ENCODE data around the gene STUM. TPM values are rescaled to one million over a fixed set of nuclear protein-coding genes. Genes with fewer than 3 reads are reported as not detected.
A peak's percentile ranks its signal among the peaks of the same experiment; 100 is the strongest.

Gene STUM
- total RNA-seq, 2 donors from 2014 or later = 1.3 to 1.6 TPM

GRCh38 chr1:226632922-226633351 lies 84.4 kb downstream of the STUM start:
- H3K4me3 ChIP-seq = no peak overlapping the region
- no peaks in the 10 kb centered on the region for H3K9me3 ChIP-seq
- 72 to 94% methylated on average over 8 to 10 of the region's 10 CpGs for WGBS, 2 donors
- no peak overlapping the region for H3K27ac ChIP-seq
- DNase-seq (no peak), ATAC-seq (no peak)
- H3K4me1 ChIP-seq = peaks cover 7% of the 10 kb centered on the region
- H3K27me3 ChIP-seq = no peaks in the 10 kb centered on the region
- TF ChIP-seq, protein P1, sequence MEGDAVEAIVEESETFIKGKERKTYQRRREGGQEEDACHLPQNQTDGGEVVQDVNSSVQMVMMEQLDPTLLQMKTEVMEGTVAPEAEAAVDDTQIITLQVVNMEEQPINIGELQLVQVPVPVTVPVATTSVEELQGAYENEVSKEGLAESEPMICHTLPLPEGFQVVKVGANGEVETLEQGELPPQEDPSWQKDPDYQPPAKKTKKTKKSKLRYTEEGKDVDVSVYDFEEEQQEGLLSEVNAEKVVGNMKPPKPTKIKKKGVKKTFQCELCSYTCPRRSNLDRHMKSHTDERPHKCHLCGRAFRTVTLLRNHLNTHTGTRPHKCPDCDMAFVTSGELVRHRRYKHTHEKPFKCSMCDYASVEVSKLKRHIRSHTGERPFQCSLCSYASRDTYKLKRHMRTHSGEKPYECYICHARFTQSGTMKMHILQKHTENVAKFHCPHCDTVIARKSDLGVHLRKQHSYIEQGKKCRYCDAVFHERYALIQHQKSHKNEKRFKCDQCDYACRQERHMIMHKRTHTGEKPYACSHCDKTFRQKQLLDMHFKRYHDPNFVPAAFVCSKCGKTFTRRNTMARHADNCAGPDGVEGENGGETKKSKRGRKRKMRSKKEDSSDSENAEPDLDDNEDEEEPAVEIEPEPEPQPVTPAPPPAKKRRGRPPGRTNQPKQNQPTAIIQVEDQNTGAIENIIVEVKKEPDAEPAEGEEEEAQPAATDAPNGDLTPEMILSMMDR (IDR thresholded peaks at IDR 0.05) = no peak
- TF ChIP-seq POLR2A (IDR thresholded peaks at IDR 0.05) = no peak
- H3K36me3 ChIP-seq (replicated peaks in 1 of 2; ENCODE audit: insufficient read depth in 1 of 2, low read depth in 2 of 2) = no peaks in the 10 kb centered on the region
- intact Hi-C loops (cut with DNase I) = no loop called here

DNA sequence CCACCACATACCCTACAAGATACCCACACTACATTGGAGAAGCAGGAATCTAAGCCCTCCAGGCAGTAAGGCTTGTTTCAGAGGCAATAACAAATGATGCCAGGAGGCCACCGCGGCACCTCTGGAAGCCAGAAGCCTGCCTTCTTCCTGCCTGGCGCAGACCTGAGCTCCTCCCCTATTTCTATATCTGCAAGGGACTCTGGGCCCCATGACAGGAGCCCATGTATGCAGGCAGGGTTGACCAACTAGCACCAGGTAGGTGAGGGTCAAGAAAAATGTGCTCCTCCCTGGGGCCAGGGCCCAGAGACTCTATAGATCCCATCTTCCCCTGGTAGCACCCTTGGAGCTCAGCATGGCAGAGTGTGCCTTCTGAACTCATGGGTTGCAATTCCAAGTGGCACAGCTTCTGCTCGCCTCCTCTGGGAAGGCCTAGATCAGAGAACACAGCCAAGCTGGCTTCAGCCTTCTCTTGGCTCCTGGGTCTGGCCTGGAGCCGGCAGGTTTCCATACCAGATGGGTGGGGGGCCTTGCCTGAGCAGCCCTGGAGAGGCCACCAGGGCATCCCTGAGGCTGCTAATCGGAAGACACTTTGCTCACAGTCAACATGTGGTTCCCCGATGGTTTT lies 85.1 kb downstream of the STUM start:
- TF ChIP-seq POLR2A (IDR thresholded peaks at IDR 0.05) = no peak
- TF ChIP-seq, protein P1 (IDR thresholded peaks at IDR 0.05) = no peak
- Histone ChIP-seq H3K9me3 (no peaks in the 10 kb centered on the region), H3K36me3 (replicated peaks in 1 of 2; ENCODE audit: insufficient read depth in 1 of 2, low read depth in 2 of 2) (no peaks in the 10 kb centered on the region), H3K27ac (no peak overlapping the region), H3K4me3 (no peak overlapping the region), H3K4me1 (peaks cover 7% of the 10 kb centered on the region), H3K27me3 (no peaks in the 10 kb centered on the region)
- DNase-seq = no peak
- peak; percentile 13 for ATAC-seq
- intact Hi-C loops (cut with DNase I) = no loop called here
- WGBS, 2 donors = 25 to 34% methylated on average over 2 to 7 of the region's 7 CpGs

GRCh38 chr1:226634166-226634588 lies 85.6 kb downstream of the STUM start:
- intact Hi-C loops (cut with DNase I) = no loop called here
- Histone ChIP-seq H3K4me3 (no peak overlapping the region), H3K27me3 (no peaks in the 10 kb centered on the region), H3K27ac (no peak overlapping the region), H3K36me3 (replicated peaks in 1 of 2; ENCODE audit: insufficient read depth in 1 of 2, low read depth in 2 of 2) (no peaks in the 10 kb centered on the region), H3K4me1 (peaks cover 7% of the 10 kb centered on the region), H3K9me3 (no peaks in the 10 kb centered on the region)
- DNase-seq (peak; percentile 77 to 87 (median 80)), ATAC-seq (peak; percentile 81)
- WGBS, 2 donors = 3 to 17% methylated on average over 2 to 6 of the region's 6 CpGs
- no peak for TF ChIP-seq POLR2A (IDR thresholded peaks at IDR 0.05)
- TF ChIP-seq, protein P1 (IDR thresholded peaks at IDR 0.05) = peak; percentile 85 to 95 (median 89)

GRCh38 chr1:226634611-226635246 lies 86.2 kb downstream of the STUM start:
- Histone ChIP-seq H3K27me3 (no peaks in the 10 kb centered on the region), H3K4me1 (peaks cover 7% of the 10 kb centered on the region), H3K27ac (no peak overlapping the region), H3K9me3 (no peaks in the 10 kb centered on the region), H3K36me3 (replicated peaks in 1 of 2; ENCODE audit: insufficient read depth in 1 of 2, low read depth in 2 of 2) (no peaks in the 10 kb centered on the region), H3K4me3 (no peak overlapping the region)
- 81 to 85% methylated on average over 16 to 22 of the region's 22 CpGs for WGBS, 2 donors
- ATAC-seq (no peak), DNase-seq (no peak)
- intact Hi-C loops (cut with DNase I) = loop anchor here (5.0 kb wide), 1 partner anchor 193 kb away; no protein-coding TSS in a partner anchor
- TF ChIP-seq, protein P1 (IDR thresholded peaks at IDR 0.05) = no peak
- TF ChIP-seq POLR2A (IDR thresholded peaks at IDR 0.05) = no peak
